ENCODE data around the gene TNFAIP2.

TNFAIP2 gene

DNA sequence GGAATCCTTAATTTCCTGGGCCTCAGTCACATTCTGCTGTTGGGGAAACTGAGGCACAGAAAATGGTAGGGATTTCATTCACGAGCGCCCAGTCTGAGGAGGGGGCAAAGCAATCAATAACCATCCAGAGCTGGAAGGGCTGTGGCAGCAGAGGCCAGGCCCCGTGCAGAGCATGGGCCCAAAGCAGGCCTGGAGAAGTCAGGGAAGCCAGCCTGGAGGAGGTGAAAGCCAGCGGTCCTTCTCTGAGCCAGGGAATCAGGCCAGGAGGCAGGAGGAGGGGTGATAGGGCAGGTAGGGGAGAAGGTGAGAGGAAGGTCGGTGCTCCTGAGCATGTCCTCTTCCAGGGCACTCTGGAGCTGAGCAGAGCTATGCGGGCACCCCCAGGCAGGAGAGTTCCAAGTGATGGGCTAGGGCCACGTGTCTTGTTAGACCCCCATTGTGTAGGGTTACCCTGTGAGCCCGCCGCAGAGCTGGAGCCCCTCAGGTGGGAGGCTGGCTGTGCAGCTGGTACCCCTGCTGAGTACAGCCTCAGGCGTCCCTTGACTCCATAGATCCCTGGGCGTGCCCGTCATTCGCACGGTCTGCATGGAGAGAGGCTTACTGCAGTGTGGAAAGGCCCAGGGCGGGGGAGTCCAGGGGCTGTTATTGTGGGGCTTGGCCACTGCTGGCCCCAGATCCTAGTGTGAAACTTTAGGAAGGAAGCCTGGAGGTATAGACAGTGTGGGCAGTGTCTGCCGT lies 4.8 kb downstream of the TNFAIP2 start:
- Histone ChIP-seq H3K79me2 (ENCODE audit: insufficient read depth, low read length) (no peaks in the 10 kb centered on the region), H3K4me3 (ENCODE audit: low read length, poor library complexity, severe bottlenecking) (no peak overlapping the region), H3K9ac (ENCODE audit: low read depth, low read length, poor library complexity, severe bottlenecking) (no peak overlapping the region), H2AFZ (ENCODE audit: low read length) (no peak overlapping the region), H3K4me1 (ENCODE audit: insufficient read depth, low read length, poor library complexity, severe bottlenecking) (no peaks in the 10 kb centered on the region), H3K36me3 (ENCODE audit: insufficient read depth, low read length) (no peaks in the 10 kb centered on the region), H3K9me3 (ENCODE audit: insufficient read depth, low read depth, low read length) (no peaks in the 10 kb centered on the region), H3K9me2 (replicated peaks; ENCODE audit: low read depth, low read length) (no peaks in the 10 kb centered on the region), H3K4me2 (ENCODE audit: low read depth, low read length, poor library complexity, severe bottlenecking) (no peak overlapping the region), H3F3A (ENCODE audit: low read depth) (no peaks in the 10 kb centered on the region), H4K20me1 (ENCODE audit: insufficient read depth, low read length, poor library complexity, severe bottlenecking) (no peaks in the 10 kb centered on the region), H3K27me3 (ENCODE audit: insufficient read depth, low read length, poor library complexity, severe bottlenecking) (no peaks in the 10 kb centered on the region)
- TF ChIP-seq CTCF (conservative IDR thresholded peaks at IDR 0.05; ENCODE audit: low read length): no peak
- TF ChIP-seq EZH2phosphoT487 (IDR thresholded peaks at IDR 0.05; ENCODE audit: borderline replicate concordance): no peak

GRCh38 chr14:103128631-103129300 lies 5.5 kb downstream of the TNFAIP2 start:
- H3K9me2 ChIP-seq (replicated peaks; ENCODE audit: low read depth, low read length): no peaks in the 10 kb centered on the region
- H3K79me2 ChIP-seq (ENCODE audit: insufficient read depth, low read length): no peaks in the 10 kb centered on the region
- no peak overlapping the region for H2AFZ ChIP-seq (ENCODE audit: low read length)
- H3K4me1 ChIP-seq (ENCODE audit: insufficient read depth, low read length, poor library complexity, severe bottlenecking): no peaks in the 10 kb centered on the region
- H3K27me3 ChIP-seq (ENCODE audit: insufficient read depth, low read length, poor library complexity, severe bottlenecking): no peaks in the 10 kb centered on the region
- H4K20me1 ChIP-seq (ENCODE audit: insufficient read depth, low read length, poor library complexity, severe bottlenecking): no peaks in the 10 kb centered on the region
- H3K4me3 ChIP-seq (ENCODE audit: low read length, poor library complexity, severe bottlenecking): no peak overlapping the region
- no peak for TF ChIP-seq EZH2phosphoT487 (IDR thresholded peaks at IDR 0.05; ENCODE audit: borderline replicate concordance)
- TF ChIP-seq CTCF (conservative IDR thresholded peaks at IDR 0.05; ENCODE audit: low read length): no peak
- H3K9me3 ChIP-seq (ENCODE audit: insufficient read depth, low read depth, low read length): no peaks in the 10 kb centered on the region
- no peaks in the 10 kb centered on the region for H3F3A ChIP-seq (ENCODE audit: low read depth)
- no peak overlapping the region for H3K4me2 ChIP-seq (ENCODE audit: low read depth, low read length, poor library complexity, severe bottlenecking)
- no peaks in the 10 kb centered on the region for H3K36me3 ChIP-seq (ENCODE audit: insufficient read depth, low read length)
- H3K9ac ChIP-seq (ENCODE audit: low read depth, low read length, poor library complexity, severe bottlenecking): no peak overlapping the region

- Histone ChIP-seq H3F3A (ENCODE audit: low read depth) (no peaks in the 10 kb centered on the region), H3K4me3 (ENCODE audit: low read length, poor library complexity, severe bottlenecking) (no peak overlapping the region), H3K36me3 (ENCODE audit: insufficient read depth, low read length) (no peaks in the 10 kb centered on the region), H3K79me2 (ENCODE audit: insufficient read depth, low read length) (no peaks in the 10 kb centered on the region), H3K9me3 (ENCODE audit: insufficient read depth, low read depth, low read length) (no peaks in the 10 kb centered on the region), H4K20me1 (ENCODE audit: insufficient read depth, low read length, poor library complexity, severe bottlenecking) (no peaks in the 10 kb centered on the region), H2AFZ (ENCODE audit: low read length) (no peak overlapping the region), H3K4me1 (ENCODE audit: insufficient read depth, low read length, poor library complexity, severe bottlenecking) (no peaks in the 10 kb centered on the region), H3K4me2 (ENCODE audit: low read depth, low read length, poor library complexity, severe bottlenecking) (no peak overlapping the region), H3K9ac (ENCODE audit: low read depth, low read length, poor library complexity, severe bottlenecking) (no peak overlapping the region), H3K27me3 (ENCODE audit: insufficient read depth, low read length, poor library complexity, severe bottlenecking) (no peaks in the 10 kb centered on the region), H3K9me2 (replicated peaks; ENCODE audit: low read depth, low read length) (no peaks in the 10 kb centered on the region)
- no peak for TF ChIP-seq CTCF (conservative IDR thresholded peaks at IDR 0.05; ENCODE audit: low read length)
- no peak for TF ChIP-seq EZH2phosphoT487 (IDR thresholded peaks at IDR 0.05; ENCODE audit: borderline replicate concordance)
These were observed 6.2 kb downstream of the TNFAIP2 start for GRCh38 chr14:103129301-103130016.

Data from Loucy (cell line).